Ovary (tissue), 3 donors: ENCODE data around the gene PSD.

Experiments used
- CTCF ChIP-seq, 3 donors: fragments of 450-650 bp in 2 of 3; fragments of 200-600 bp in 1 of 3; IDR thresholded peaks; one replicate each; pipeline versions ENCODE4 v1.5.1 to v1.8.0; 2016 to 2022; ENCODE audit warnings: antibody characterized with exemption in 3 of 3, mild to moderate bottlenecking in 1 of 3
- POLR2A ChIP-seq: fragments of 450-650 bp; IDR thresholded peaks from one replicate; pipeline ENCODE4 v1.6.1; 2017; ENCODE audit warnings: antibody characterized with exemption, mild to moderate bottlenecking, moderate library complexity
- donor health status: DM: no; HTN: no; CAD: no.

GRCh38 chr10:102406815-102407214 lies 11.8 kb downstream of the PSD start:
- TF ChIP-seq CTCF (IDR thresholded peaks at IDR 0.05) (no peak), POLR2A (no peak)
